ENCODE measurements around the gene ATP6V0E2.

DNA sequence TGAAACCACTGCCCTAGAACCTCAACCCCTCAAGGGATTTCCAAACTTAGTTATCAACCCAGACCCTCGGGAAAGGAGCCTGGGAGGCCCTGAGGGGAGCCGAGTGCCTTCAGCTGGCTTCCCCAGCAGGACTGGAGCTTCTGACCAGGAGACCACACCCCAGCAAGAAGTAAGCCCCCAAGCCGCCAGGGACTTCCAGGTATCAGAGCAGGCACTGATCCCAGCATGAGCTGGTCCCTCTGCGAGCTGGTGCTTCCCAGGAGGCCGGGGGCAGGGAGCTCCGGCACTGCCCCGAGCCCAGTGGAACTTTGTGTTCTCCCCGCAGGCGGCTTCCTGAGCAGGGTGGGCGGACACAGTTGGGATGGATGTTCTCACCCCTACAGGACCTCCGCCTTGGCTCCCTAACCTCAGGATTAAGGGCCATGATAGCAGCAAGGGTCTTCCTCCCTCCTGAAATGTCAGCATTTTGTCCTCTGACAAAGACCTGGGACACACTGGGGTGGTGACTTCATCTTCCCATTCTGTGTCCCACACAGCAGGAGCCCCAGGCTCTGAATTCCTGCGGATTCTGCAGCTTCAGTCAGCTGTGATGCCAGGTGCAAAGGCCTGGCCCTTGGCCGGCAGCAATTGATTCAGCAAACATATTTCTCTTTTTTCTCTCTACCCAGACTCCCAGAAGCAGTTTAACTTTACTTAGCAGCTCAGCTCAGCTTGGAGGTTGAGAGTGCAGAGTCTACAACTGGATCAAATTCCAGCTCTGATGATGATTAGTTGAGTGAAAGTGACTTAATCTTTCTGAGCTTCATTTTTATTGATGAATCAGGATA, 11.6 kb downstream of the ATP6V0E2 start:
- TF ChIP-seq SUZ12 (IDR thresholded peaks at IDR 0.05; ENCODE audit: extremely low read depth, insufficient read depth, insufficient read length) (no peak), ZNF274 (IDR thresholded peaks at IDR 0.05; ENCODE audit: low read depth, low read length) (no peak)

All from NT2/D1 (cell line).